Nephron progenitor cell (in vitro differentiated cells): Measurements from ENCODE around the gene ABCG2.

Experiments
- DNase-seq: peaks from one replicate; pipeline ENCODE4 v3.0.0; 2021
- H3K27ac Mint-ChIP-seq: 2 replicates; pipeline ENCODE4 v1.8.0; 2021; ENCODE audit warnings: mild to moderate bottlenecking, moderate library complexity, mixed read lengths
- H3K27me3 Mint-ChIP-seq: 2 replicates; pipeline ENCODE4 v1.8.0; 2021; ENCODE audit warnings: mild to moderate bottlenecking, low read depth, mixed read lengths; ENCODE audit not compliant: poor library complexity
- H3K36me3 Mint-ChIP-seq: 2 replicates; pipeline ENCODE4 v1.8.0; 2021; ENCODE audit warnings: low read depth, mixed read lengths
- H3K4me1 Mint-ChIP-seq: 2 replicates; pipeline ENCODE4 v1.8.0; 2021; ENCODE audit warnings: mixed read lengths
- H3K4me3 Mint-ChIP-seq: 2 replicates; pipeline ENCODE4 v1.8.0; 2021; ENCODE audit warnings: mild to moderate bottlenecking, moderate library complexity, mixed read lengths
- H3K9me3 Mint-ChIP-seq: 2 replicates; pipeline ENCODE4 v1.8.0; 2021; ENCODE audit warnings: mild to moderate bottlenecking, moderate library complexity, mixed read lengths
- CTCF ChIP-seq: fragments of 200-600 bp; sonication (generic); IDR thresholded peaks from 2 replicates; pipeline ENCODE4 v1.5.0; 2021; ENCODE audit warnings: antibody characterized with exemption

ABCG2 gene

GRCh38 chr4:88196523-88197185 lies 38.2 kb upstream of the ABCG2 start:
- H3K4me3 Mint-ChIP-seq: no peak overlapping the region
- H3K9me3 Mint-ChIP-seq: no peaks in the 10 kb centered on the region
- H3K36me3 Mint-ChIP-seq: no peaks in the 10 kb centered on the region
- TF ChIP-seq CTCF: no peak
- no peak overlapping the region for H3K27ac Mint-ChIP-seq
- H3K4me1 Mint-ChIP-seq: peaks cover 16% of the 10 kb centered on the region
- DNase-seq: no peak
- peaks cover 3% of the 10 kb centered on the region for H3K27me3 Mint-ChIP-seq

- peak overlapping the region; percentile 18 for H3K27ac Mint-ChIP-seq
- no peaks in the 10 kb centered on the region for H3K36me3 Mint-ChIP-seq
- H3K4me1 Mint-ChIP-seq: peaks cover 16% of the 10 kb centered on the region
- DNase-seq: no peak
- no peak overlapping the region for H3K4me3 Mint-ChIP-seq
- no peak for TF ChIP-seq CTCF
- no peaks in the 10 kb centered on the region for H3K9me3 Mint-ChIP-seq
- H3K27me3 Mint-ChIP-seq: peaks cover 3% of the 10 kb centered on the region
These were observed 37.5 kb upstream of the ABCG2 start for GRCh38 chr4:88196013-88196365.

- peak overlapping the region; percentile 67 for H3K27ac Mint-ChIP-seq
- H3K4me3 Mint-ChIP-seq: no peak overlapping the region
- H3K4me1 Mint-ChIP-seq: peaks cover 16% of the 10 kb centered on the region
- H3K36me3 Mint-ChIP-seq: no peaks in the 10 kb centered on the region
- no peak for DNase-seq
- no peak for TF ChIP-seq CTCF
- H3K27me3 Mint-ChIP-seq: peaks cover 3% of the 10 kb centered on the region
- H3K9me3 Mint-ChIP-seq: no peaks in the 10 kb centered on the region
These were observed 37.0 kb upstream of the ABCG2 start for GRCh38 chr4:88195328-88196012.

GRCh38 chr4:88191404-88191803 lies 33.0 kb upstream of the ABCG2 start:
- no peak for TF ChIP-seq CTCF
- Mint-ChIP-seq H3K27ac (no peak overlapping the region), H3K36me3 (no peaks in the 10 kb centered on the region), H3K4me1 (peaks cover 18% of the 10 kb centered on the region), H3K9me3 (no peaks in the 10 kb centered on the region), H3K27me3 (peaks cover 3% of the 10 kb centered on the region), H3K4me3 (no peak overlapping the region)
- DNase-seq: no peak

- TF ChIP-seq CTCF: no peak
- Mint-ChIP-seq H3K27ac (no peak overlapping the region), H3K9me3 (peaks cover 4% of the 10 kb centered on the region), H3K27me3 (peaks cover 3% of the 10 kb centered on the region), H3K4me1 (peaks cover 4% of the 10 kb centered on the region), H3K4me3 (no peak overlapping the region), H3K36me3 (no peaks in the 10 kb centered on the region)
- DNase-seq: no peak
These were observed 31.6 kb upstream of the ABCG2 start for GRCh38 chr4:88189881-88190585.
